Neutrophil (primary cell): Measurements from ENCODE around the gene KIAA0753.

Source experiments
- H3K27ac ChIP-seq: fragments of 200-600 bp; sonication (generic); 2 replicates; pipeline ENCODE4 v1.5.1; 2016; ENCODE audit warnings: mild to moderate bottlenecking, moderate library complexity
- H3K27me3 ChIP-seq: fragments of 200-600 bp; sonication (generic); 2 replicates; pipeline ENCODE4 v1.6.0; 2016; ENCODE audit warnings: mild to moderate bottlenecking
- H3K36me3 ChIP-seq: fragments of 200-600 bp; sonication (generic); 2 replicates; pipeline ENCODE4 v1.5.1; 2017
- H3K4me1 ChIP-seq, 2 experiments: fragments of 200-600 bp in 1 of 2; sonication (generic) in 1 of 2; 1 replicate in 1 of 2; 2 replicates in 1 of 2; pipeline versions ENCODE4 v1.5.1 to v1.6.1; 2013 to 2016; ENCODE audit warnings: low read depth in 1 of 2, low read length in 1 of 2, mild to moderate bottlenecking in 1 of 2, moderate library complexity in 1 of 2; ENCODE audit not compliant: control insufficient read depth in 1 of 2, insufficient read depth in 1 of 2
- H3K4me3 ChIP-seq, 2 experiments: fragments of 200-600 bp in 1 of 2; sonication (generic) in 1 of 2; 1 replicate in 1 of 2; 2 replicates in 1 of 2; pipeline ENCODE4 v1.5.1; 2013 to 2016; ENCODE audit warnings: low read depth in 1 of 2, low read length in 1 of 2, mild to moderate bottlenecking in 1 of 2, moderate library complexity in 1 of 2
- H3K9me3 ChIP-seq: fragments of 200-600 bp; sonication (generic); 2 replicates; pipeline ENCODE4 v1.5.1; 2016
- CTCF ChIP-seq: fragments of 200-600 bp; sonication (generic); IDR thresholded peaks from 2 replicates; pipeline ENCODE4 v1.5.1; 2016; ENCODE audit warnings: antibody characterized with exemption

KIAA0753 gene

DNA sequence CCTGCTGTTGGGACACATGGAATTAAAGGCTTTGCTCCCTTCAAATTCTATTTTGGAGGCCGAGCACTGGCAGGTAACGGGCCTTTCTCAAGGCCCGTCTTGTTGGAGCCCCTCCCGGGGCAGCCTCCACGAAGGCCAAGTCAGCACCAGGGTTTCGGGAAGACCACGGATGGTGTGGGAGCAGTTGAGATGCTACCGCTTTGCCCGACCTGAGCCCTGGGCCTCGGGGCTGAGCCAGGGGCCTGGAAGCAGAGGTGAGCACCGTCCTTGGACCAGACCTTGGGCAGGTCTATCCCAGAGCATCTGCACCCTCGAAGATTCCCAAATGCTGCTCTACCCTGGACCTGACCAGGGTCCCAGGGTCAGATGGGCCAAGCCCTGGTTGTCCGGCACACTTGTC lies 34.1 kb upstream of the KIAA0753 start:
- Histone ChIP-seq H3K4me3 (no peak overlapping the region), H3K27ac (no peak overlapping the region), H3K9me3 (no peaks in the 10 kb centered on the region), H3K27me3 (peaks cover 70% of the 10 kb centered on the region), H3K36me3 (no peaks in the 10 kb centered on the region), H3K4me1 (no peaks in the 10 kb centered on the region)
- TF ChIP-seq CTCF, result no peak

DNA sequence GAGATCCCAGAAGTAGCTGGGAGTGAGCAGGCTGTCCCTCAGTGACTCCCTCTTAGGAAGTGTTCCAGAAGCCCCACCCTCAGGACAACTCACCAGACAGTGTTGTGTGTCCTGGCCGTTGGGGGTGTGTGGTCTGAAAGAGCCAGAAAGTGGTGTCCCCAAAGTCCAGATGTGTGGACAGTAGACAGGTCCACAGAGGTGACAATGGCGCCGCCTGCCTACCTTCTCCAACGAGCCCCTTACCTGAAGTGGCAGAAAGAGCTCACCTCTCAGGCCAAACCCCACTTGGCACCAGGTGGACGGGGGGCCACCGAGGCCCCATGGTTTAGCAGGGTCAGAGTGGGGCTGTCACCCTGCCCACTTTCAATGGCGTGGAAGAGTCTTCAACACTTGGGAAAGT lies 30.9 kb upstream of the KIAA0753 start:
- no peak overlapping the region for H3K27ac ChIP-seq
- TF ChIP-seq CTCF, result no peak
- no peaks in the 10 kb centered on the region for H3K9me3 ChIP-seq
- no peaks in the 10 kb centered on the region for H3K4me1 ChIP-seq
- no peaks in the 10 kb centered on the region for H3K36me3 ChIP-seq
- peaks cover 71% of the 10 kb centered on the region for H3K27me3 ChIP-seq
- H3K4me3 ChIP-seq, result no peak overlapping the region

GRCh38 chr17:6670999-6671398 lies 30.5 kb upstream of the KIAA0753 start:
- TF ChIP-seq CTCF, result no peak
- peaks cover 71% of the 10 kb centered on the region for H3K27me3 ChIP-seq
- no peaks in the 10 kb centered on the region for H3K36me3 ChIP-seq
- H3K4me3 ChIP-seq, result no peak overlapping the region
- no peaks in the 10 kb centered on the region for H3K9me3 ChIP-seq
- H3K27ac ChIP-seq, result no peak overlapping the region
- H3K4me1 ChIP-seq, result peaks cover 0 to 2% of the 10 kb centered on the region in 2 experiments

GRCh38 chr17:6670571-6670970 lies 30.1 kb upstream of the KIAA0753 start:
- Histone ChIP-seq H3K36me3 (no peaks in the 10 kb centered on the region), H3K4me3 (no peak overlapping the region), H3K27me3 (peaks cover 73% of the 10 kb centered on the region), H3K4me1 (peaks cover 0 to 2% of the 10 kb centered on the region in 2 experiments), H3K27ac (no peak overlapping the region), H3K9me3 (no peaks in the 10 kb centered on the region)
- TF ChIP-seq CTCF, result no peak

DNA sequence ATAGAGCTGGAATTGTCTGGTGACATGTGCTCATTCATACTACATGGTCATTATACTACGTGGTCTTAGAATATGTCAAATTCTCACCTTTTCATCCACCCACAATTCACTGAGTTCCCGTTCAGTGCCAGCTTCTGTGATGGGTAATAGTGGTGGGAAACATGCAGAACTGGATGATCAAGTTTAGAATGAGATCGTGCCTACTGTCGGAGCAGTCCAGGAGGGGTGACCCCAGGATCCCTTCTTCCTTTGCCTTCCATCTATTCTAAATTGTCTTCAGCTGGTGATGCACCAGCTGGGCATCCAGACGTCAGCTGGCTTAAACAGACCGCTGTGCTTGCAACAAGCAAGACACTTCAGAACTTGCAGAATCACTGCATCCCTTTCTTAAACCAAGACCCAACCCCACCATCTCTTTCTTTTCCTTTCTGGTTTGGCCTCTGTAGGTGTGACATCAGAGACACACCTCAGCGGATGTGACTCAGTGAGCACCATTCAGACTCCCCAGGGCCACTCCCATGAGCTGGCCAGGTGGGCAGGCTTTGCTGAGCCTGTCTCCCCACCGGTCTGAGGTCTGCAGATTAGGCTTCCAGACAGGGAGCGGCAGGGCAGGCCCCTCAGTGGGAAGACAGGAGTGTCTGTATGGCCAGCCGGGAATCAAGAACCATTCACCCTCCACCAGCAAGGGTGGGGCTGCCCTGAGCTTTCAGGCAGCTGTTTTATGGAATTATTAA lies 29.1 kb upstream of the KIAA0753 start:
- TF ChIP-seq CTCF, result no peak
- Histone ChIP-seq H3K27ac (no peak overlapping the region), H3K27me3 (peaks cover 82% of the 10 kb centered on the region)

More for the DNA sequence above, 29.1 kb upstream of the KIAA0753 start:
- Histone ChIP-seq H3K4me3 (no peak overlapping the region), H3K4me1 (peaks cover 0 to 2% of the 10 kb centered on the region in 2 experiments), H3K36me3 (no peaks in the 10 kb centered on the region), H3K9me3 (no peaks in the 10 kb centered on the region)
